Natural killer cell (primary cell): ENCODE data around the gene ICAM2. TPM values are rescaled to one million over a fixed set of nuclear protein-coding genes. Genes with fewer than 3 reads are reported as not detected.

Experiments used
- ATAC-seq, 3 donors: fragments of 150-1000 bp in 2 of 3; fragments of 200-7000 bp in 1 of 3; cut with Tn5 transposase; 1 replicate in 1 of 3; 2 replicates in 2 of 3; pipeline ENCODE4 v1.10.0; 2021; ENCODE audit warnings: mild to moderate bottlenecking in 2 of 3, moderate library complexity in 2 of 3
- DNase-seq, 2 donors: peaks; one replicate each; pipeline versions ENCODE4 v3.0.0 to v3.0.0-alpha.2; 2013 to 2021; ENCODE audit warnings: mixed read lengths in 1 of 2
- H3K27ac ChIP-seq: one replicate; pipeline ENCODE4 v1.5.1; 2013; ENCODE audit warnings: mild to moderate bottlenecking, low read length
- H3K27me3 ChIP-seq: one replicate; pipeline ENCODE4 v1.6.1; 2013; ENCODE audit warnings: low read length; ENCODE audit not compliant: control insufficient read depth, insufficient read depth
- H3K36me3 ChIP-seq: one replicate; pipeline ENCODE4 v1.6.1; 2013; ENCODE audit warnings: low read length; ENCODE audit not compliant: control insufficient read depth, insufficient read depth
- H3K4me1 ChIP-seq: one replicate; pipeline ENCODE4 v1.6.1; 2013; ENCODE audit warnings: low read length; ENCODE audit not compliant: control insufficient read depth, insufficient read depth
- H3K4me3 ChIP-seq: one replicate; pipeline ENCODE4 v1.5.1; 2013; ENCODE audit warnings: low read length
- H3K9me3 ChIP-seq: one replicate; pipeline ENCODE4 v1.6.1; 2013; ENCODE audit warnings: low read length; ENCODE audit not compliant: control insufficient read depth, insufficient read depth
- H3K27ac Mint-ChIP-seq, 2 donors: one replicate each; pipeline ENCODE4 v1.8.0; 2022; ENCODE audit warnings: mild to moderate bottlenecking in 2 of 2, mixed read lengths in 2 of 2, moderate library complexity in 1 of 2
- H3K27me3 Mint-ChIP-seq, 2 donors: one replicate each; pipeline ENCODE4 v1.8.0; 2022; ENCODE audit warnings: low read depth in 2 of 2, mixed read lengths in 2 of 2
- H3K36me3 Mint-ChIP-seq: one replicate; pipeline ENCODE4 v1.8.0; 2022; ENCODE audit warnings: mixed read lengths
- H3K4me1 Mint-ChIP-seq, 2 donors: one replicate each; pipeline ENCODE4 v1.8.0; 2022; ENCODE audit warnings: mixed read lengths in 2 of 2
- H3K4me3 Mint-ChIP-seq: one replicate; pipeline ENCODE4 v1.8.0; 2022; ENCODE audit warnings: mild to moderate bottlenecking, moderate library complexity, mixed read lengths
- H3K9me3 Mint-ChIP-seq, 2 donors: one replicate each; pipeline ENCODE4 v1.8.0; 2022; ENCODE audit warnings: mixed read lengths in 2 of 2
- CTCF ChIP-seq: fragments of 200-600 bp; IDR thresholded peaks from one replicate; pipeline ENCODE4 v1.8.0; 2022; ENCODE audit warnings: antibody characterized with exemption
- WGBS: methylation state at CpG from one replicate; pipeline ENCODE4 v1.1.7; 2013; ENCODE audit warnings: missing lambda C conversion rate; ENCODE audit not compliant: insufficient coverage; 5-methylcytosine and 5-hydroxymethylcytosine counted together
- intact Hi-C: fragments of 100-400 bp; cut with micrococcal nuclease; formaldehyde crosslinking; loops from one replicate; pipeline ENCODE4 v1.14.2; 2022
- total RNA-seq, 4 donors: library from RNA; stranded (reverse); fragments of 120-200 nt in 1 of 4; gene quantifications; one replicate each; pipeline versions ENCODE4 v1.2.3 to v1.2.4, GENCODE V29; 2013 to 2022

ICAM2 gene
- total RNA-seq, 3 donors from 2014 or later (not counting 1 experiment from before 2014, with no cell fraction given) = 73.2 to 91.0 (median 78.0) TPM

DNA sequence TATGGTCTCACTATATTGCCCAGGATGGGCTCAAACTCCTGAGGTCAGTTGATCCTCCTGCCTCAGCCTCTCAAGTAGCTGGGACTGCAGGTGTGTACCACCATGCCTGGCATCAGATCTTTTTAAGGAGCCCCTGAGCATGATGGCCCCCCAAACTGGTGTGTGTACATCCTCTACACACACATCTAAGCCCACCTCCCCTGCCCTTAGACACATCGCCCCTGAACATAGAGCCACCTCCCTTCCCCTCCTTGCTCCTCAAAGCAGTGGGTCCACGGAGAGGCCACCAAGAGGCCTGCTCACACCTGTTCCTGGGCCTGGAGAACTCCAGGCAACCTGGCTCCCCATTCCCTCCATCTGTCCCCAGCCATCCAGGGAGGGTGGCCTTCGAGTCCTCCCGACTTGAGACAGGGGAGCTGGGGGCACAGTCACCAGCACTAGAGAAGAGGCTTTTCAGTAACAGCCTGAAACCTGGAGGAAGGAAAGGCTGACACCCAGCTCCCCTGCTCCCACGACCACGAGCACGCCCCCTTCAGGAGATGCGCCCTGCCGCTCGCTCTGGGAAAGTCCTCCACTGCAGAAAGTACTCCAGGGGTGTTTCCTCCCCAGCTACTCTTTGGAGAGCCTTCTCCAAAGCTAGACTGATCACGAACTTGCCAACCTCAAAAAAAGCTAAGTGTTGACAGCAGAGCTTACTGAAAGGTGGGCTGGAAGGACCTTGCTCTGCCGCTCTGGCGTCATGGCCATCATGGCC lies 34.9 kb downstream of the ICAM2 start:
- H3K4me3 Mint-ChIP-seq = peak overlapping the region; percentile 62
- no peak for DNase-seq

GRCh38 chr17:63984651-63985386 lies 35.6 kb downstream of the ICAM2 start:
- Mint-ChIP-seq H3K9me3 (no peaks in the 10 kb centered on the region), H3K4me1 (peaks cover 14 to 30% of the 10 kb centered on the region in 2 donors), H3K27ac (peak overlapping the region; percentile 67 to 86), H3K36me3 (no peaks in the 10 kb centered on the region), H3K27me3 (no peaks in the 10 kb centered on the region), H3K4me3 (peak overlapping the region; percentile 62)
- no peaks in the 10 kb centered on the region for H3K27me3 ChIP-seq
- TF ChIP-seq CTCF = no peak
- H3K4me1 ChIP-seq = peaks cover 32% of the 10 kb centered on the region
- DNase-seq (peak; percentile 58 to 80), ATAC-seq (peak; percentile 91 to 98 (median 98))
- peak overlapping the region; percentile 32 for H3K27ac ChIP-seq
- no peaks in the 10 kb centered on the region for H3K9me3 ChIP-seq
- H3K36me3 ChIP-seq = no peaks in the 10 kb centered on the region
- WGBS = 79% methylated on average over 16 of the region's 16 CpGs
- intact Hi-C loops = loop anchor here (1.0 to 5.0 kb wide), 2 partner anchors 38 to 40 kb away; no protein-coding TSS in a partner anchor
- no peak overlapping the region for H3K4me3 ChIP-seq

More for the DNA sequence above, 34.9 kb downstream of the ICAM2 start:
- peak in 2 of 3 donors; percentile 15 to 26 for ATAC-seq
- H3K9me3 Mint-ChIP-seq = no peaks in the 10 kb centered on the region
- no peaks in the 10 kb centered on the region for H3K9me3 ChIP-seq
- peaks cover 21 to 38% of the 10 kb centered on the region in 2 donors for H3K4me1 Mint-ChIP-seq
- TF ChIP-seq CTCF = peak; percentile 15
- no peaks in the 10 kb centered on the region for H3K27me3 Mint-ChIP-seq
- no peaks in the 10 kb centered on the region for H3K36me3 Mint-ChIP-seq
- intact Hi-C loops = loop anchor here (1.0 to 5.0 kb wide), 2 partner anchors 38 to 40 kb away; no protein-coding TSS in a partner anchor
- peak overlapping the region; percentile 67 to 86 for H3K27ac Mint-ChIP-seq
- H3K4me1 ChIP-seq = peaks cover 40% of the 10 kb centered on the region
- no peak overlapping the region for H3K4me3 ChIP-seq
- no peaks in the 10 kb centered on the region for H3K27me3 ChIP-seq
- WGBS = 70% methylated on average over 13 of the region's 13 CpGs
- peak overlapping the region; percentile 32 for H3K27ac ChIP-seq
- no peaks in the 10 kb centered on the region for H3K36me3 ChIP-seq

GRCh38 chr17:63984236-63984635 lies 36.2 kb downstream of the ICAM2 start:
- Histone ChIP-seq H3K27ac (no peak overlapping the region), H3K9me3 (no peaks in the 10 kb centered on the region), H3K4me3 (no peak overlapping the region), H3K4me1 (peaks cover 29% of the 10 kb centered on the region), H3K27me3 (no peaks in the 10 kb centered on the region), H3K36me3 (no peaks in the 10 kb centered on the region)
- H3K4me3 Mint-ChIP-seq = no peak overlapping the region
- peaks cover 10 to 26% of the 10 kb centered on the region in 2 donors for H3K4me1 Mint-ChIP-seq
- WGBS = 75% methylated on average over 5 of the region's 5 CpGs
- DNase-seq (no peak), ATAC-seq (no peak)
- no peaks in the 10 kb centered on the region for H3K36me3 Mint-ChIP-seq
- no peak overlapping the region for H3K27ac Mint-ChIP-seq
- H3K27me3 Mint-ChIP-seq = no peaks in the 10 kb centered on the region
- TF ChIP-seq CTCF = no peak
- no peaks in the 10 kb centered on the region for H3K9me3 Mint-ChIP-seq
- intact Hi-C loops = no loop called here
